K562 (cell line): Measurements from ENCODE around the gene MGAM2. TPM values are rescaled to one million over a fixed set of nuclear protein-coding genes. Genes with fewer than 3 reads are reported as not detected.

Experiments
- ATAC-seq: fragments of 200-7000 bp; cut with Tn5 transposase; 3 replicates; pipeline ENCODE4 v1.9.1; 2020; ENCODE audit warnings: moderate library complexity
- BruUV-seq: library from RNA; stranded (reverse); fragments of 400-500 nt; replicated peaks from 2 replicates; lab custom pipeline; 2021; lab: Mats Ljungman, UMichigan
- CTCF ChIA-PET: fragments of 300-600 bp; formaldehyde crosslinking; extraction: SDS; loops from one replicate; lab custom pipeline; 2021; ENCODE audit warnings: low intra/inter-chr PET ratio; lab: Yijun Ruan, JAX
- POLR2A ChIA-PET: fragments of 300-600, 350-650 bp; sonication (Branson Sonifier 250); formaldehyde crosslinking; extraction: SDS; loops from one replicate; lab custom pipeline; 2021; ENCODE audit warnings: antibody characterized with exemption, inconsistent platforms; lab: Yijun Ruan, JAX
- DNase-seq, 4 experiments: peaks; one replicate each; pipeline versions ENCODE4 v3.0.0 to v3.0.0-alpha.2; 2011 to 2018; ENCODE audit warnings: low spot score in 3 of 4, mixed read lengths in 3 of 4; ENCODE audit errors: extremely low read depth in 1 of 4
- FAIRE-seq: peaks from 2 replicates; lab custom pipeline; 2011; peaks lifted over from hg19 to GRCh38; lab: Jason Lieb, UNC
- H2AFZ ChIP-seq: 2 replicates; pipeline ENCODE4 v1.6.0; 2011; ENCODE audit warnings: low read depth, low read length, control low read depth, inconsistent platforms
- H3K27ac ChIP-seq: fragments of 200-600 bp; 3 replicates; pipeline ENCODE4 v1.8.0; 2011; ENCODE audit warnings: low read depth, mild to moderate bottlenecking, control low read depth, inconsistent platforms, low read length, moderate library complexity, mixed read lengths; ENCODE audit errors: extremely low read depth
- H3K27me3 ChIP-seq, 2 experiments: fragments of 300-600 bp in 1 of 2; 2 replicates in 1 of 2; 3 replicates in 1 of 2; pipeline versions ENCODE4 v1.6.0 to v1.8.0; 2011; ENCODE audit warnings: inconsistent platforms in 2 of 2, low read length in 2 of 2, mild to moderate bottlenecking in 1 of 2, mixed read lengths in 1 of 2, moderate library complexity in 1 of 2; ENCODE audit not compliant: control insufficient read depth in 2 of 2, insufficient read depth in 2 of 2
- H3K36me3 ChIP-seq: fragments of 300-600 bp; 3 replicates; pipeline ENCODE4 v1.8.0; 2011; ENCODE audit warnings: mild to moderate bottlenecking, low read length, inconsistent platforms; ENCODE audit not compliant: control insufficient read depth, insufficient read depth
- H3K4me1 ChIP-seq, 2 experiments: fragments of 200-600 bp in 1 of 2; replicated peaks in 1 of 2; 2 replicates in 1 of 2; 3 replicates in 1 of 2; pipeline versions ENCODE4 v1.5.1 to v1.8.0; 2011; ENCODE audit warnings: inconsistent platforms in 2 of 2, low read length in 2 of 2, mild to moderate bottlenecking in 1 of 2, mixed read lengths in 1 of 2, moderate library complexity in 1 of 2; ENCODE audit not compliant: control insufficient read depth in 2 of 2, insufficient read depth in 2 of 2
- H3K4me2 ChIP-seq: 2 replicates; pipeline ENCODE4 v1.6.1; 2011; ENCODE audit warnings: low read length, control low read depth, inconsistent platforms, mixed read lengths; ENCODE audit not compliant: insufficient read depth
- H3K4me3 ChIP-seq: fragments of 200-600 bp; sonication (generic), shearing (Covaris generic); 2 replicates; pipeline ENCODE4 v1.5.1; 2016; ENCODE audit warnings: control low read depth, inconsistent platforms
- H3K79me2 ChIP-seq: fragments of 200-600 bp; 3 replicates; pipeline ENCODE4 v1.8.0; 2011; ENCODE audit warnings: low read length, inconsistent platforms; ENCODE audit not compliant: control insufficient read depth, insufficient read depth
- H3K9ac ChIP-seq, 2 experiments: 2 replicates each; pipeline versions ENCODE4 v1.6.0 to v1.6.1; 2011; ENCODE audit warnings: low read depth in 2 of 2, low read length in 2 of 2, control low read depth in 1 of 2, inconsistent platforms in 1 of 2, mild to moderate bottlenecking in 1 of 2, mixed read lengths in 1 of 2; ENCODE audit not compliant: insufficient read depth in 1 of 2
- H3K9me1 ChIP-seq: one replicate; pipeline ENCODE4 v1.6.0; 2011; ENCODE audit warnings: inconsistent platforms, mild to moderate bottlenecking, low read length, moderate library complexity; ENCODE audit not compliant: control insufficient read depth, insufficient read depth
- H3K9me3 ChIP-seq: replicated peaks from 2 replicates; pipeline ENCODE4 v1.5.1; 2011; ENCODE audit warnings: low read depth, low read length, inconsistent platforms; ENCODE audit not compliant: control insufficient read depth, insufficient read depth
- H4K20me1 ChIP-seq: replicated peaks from 2 replicates; pipeline ENCODE4 v1.6.1; 2011; ENCODE audit warnings: low read length, inconsistent platforms, mixed read lengths; ENCODE audit not compliant: control insufficient read depth, insufficient read depth
- ATF1 ChIP-seq, 2 experiments: fragments of 450-650 bp in 1 of 2; IDR thresholded peaks; 2 replicates each; pipeline ENCODE4 v1.6.1; 2016; ENCODE audit warnings: missing compliant biosample characterization in 1 of 2, missing genetic modification characterization in 1 of 2
- COPS2 ChIP-seq: fragments of 450-650 bp; conservative IDR thresholded peaks from 2 replicates; pipeline ENCODE4 v1.6.1; 2016; ENCODE audit warnings: mild to moderate bottlenecking, moderate library complexity
- KLF13 ChIP-seq: fragments of 450-650 bp; IDR thresholded peaks from 2 replicates; pipeline ENCODE4 v1.6.1; 2016; ENCODE audit warnings: missing genetic modification characterization, low read depth, mild to moderate bottlenecking, missing compliant biosample characterization, moderate library complexity, borderline replicate concordance
- NR2C1 ChIP-seq, 2 experiments: fragments of 450-650 bp; IDR thresholded peaks; 2 replicates each; pipeline ENCODE4 v1.6.1; 2017; ENCODE audit warnings: mild to moderate bottlenecking in 2 of 2, antibody characterized with exemption in 1 of 2, inconsistent platforms in 1 of 2, missing compliant biosample characterization in 1 of 2, missing genetic modification characterization in 1 of 2
- SAFB2 ChIP-seq: fragments of 200-400 bp; formaldehyde crosslinking; IDR thresholded peaks from 2 replicates; pipeline ENCODE4 v1.6.1; 2018; ENCODE audit warnings: borderline replicate concordance, low read length, low read depth, moderate library complexity; ENCODE audit not compliant: severe bottlenecking
- WHSC1 ChIP-seq: IDR thresholded peaks from one replicate; pipeline ENCODE4 v1.6.1; 2012; ENCODE audit warnings: low read length, control low read depth, inconsistent platforms
- ZNF134 ChIP-seq: fragments of 250-450 bp; sonication (Bioruptor Pico); conservative IDR thresholded peaks from 2 replicates; pipeline ENCODE4 v1.4.0; 2020
- ZNF263 ChIP-seq: sonication (generic); formaldehyde crosslinking; IDR thresholded peaks from 2 replicates; pipeline ENCODE4 v1.8.0; 2022; ENCODE audit warnings: mild to moderate bottlenecking, missing genetic modification reagents, borderline replicate concordance
- ZNF785 ChIP-seq: fragments of 250-450 bp; sonication (Bioruptor Pico); IDR thresholded peaks from 2 replicates; pipeline ENCODE4 v1.4.0; 2020; ENCODE audit warnings: mild to moderate bottlenecking
- WGBS: fragments of 100-300 bp; shearing (Covaris generic); methylation state at CpG from one replicate; pipeline ENCODE4 v1.1.6; 2016; ENCODE audit warnings: low coverage, mixed read lengths; ENCODE audit not compliant: insufficient coverage; ENCODE audit errors: missing lambda C conversion rate; 5-methylcytosine and 5-hydroxymethylcytosine counted together
- in situ Hi-C: fragments of 300-500 bp; cut with MboI; formaldehyde crosslinking; loops from 4 replicates; pipeline ENCODE4 v1.15.0; 2018; ENCODE audit warnings: inconsistent platforms, mixed read lengths
- intact Hi-C: fragments of 100-400 bp; cut with micrococcal nuclease; formaldehyde crosslinking; loops from 2 replicates; pipeline ENCODE4 v1.14.2; 2022
- polyA plus RNA-seq, 8 experiments: library from polyadenylated mRNA; depleted of rRNA in 4 of 8; stranded (reverse) in 5 of 8; unstranded in 3 of 8; fragments of >200 nt; fragmentation: Nextera tagmentation in 2 of 8; fragmentation: Illumina TruSeq in 1 of 8; extraction: Ambion mirVana in 2 of 8; extraction: Trizol in 1 of 8; gene quantifications; 2 replicates each; pipeline versions ENCODE4 v1.2.1 to v1.2.3, GENCODE V29; 2011 to 2014; ENCODE audit warnings: inconsistent platforms in 1 of 8, missing spikeins in 1 of 8
- total RNA-seq, 7 experiments: library from RNA; depleted of rRNA in 6 of 7; stranded (reverse); fragments of >200 nt in 6 of 7; fragmentation: Illumina TruSeq in 2 of 7; extraction: Trizol in 2 of 7; gene quantifications; 2 replicates each; pipeline versions ENCODE4 v1.2.1 to v1.2.3, GENCODE V29; 2011 to 2021; ENCODE audit warnings: low replicate concordance in 1 of 7
- TF ChIP-seq, protein P1 (sequence below): sonication (generic); formaldehyde crosslinking; IDR thresholded peaks from 2 replicates; pipeline ENCODE4 v1.8.0; 2023; ENCODE audit warnings: mild to moderate bottlenecking, missing genetic modification reagents
- TF ChIP-seq, protein P2 (sequence below), 3 experiments: fragments of 200-800 bp in 1 of 3; fragments of 250-450 bp in 1 of 3; fragments of 450-650 bp in 1 of 3; sonication (Bioruptor Pico) in 1 of 3; sonication (Bioruptor generic) in 1 of 3; formaldehyde crosslinking in 1 of 3; IDR thresholded peaks; 2 replicates each; pipeline versions ENCODE4 v1.6.1 to v1.8.0; 2016 to 2022; ENCODE audit warnings: mild to moderate bottlenecking in 2 of 3, missing genetic modification characterization in 2 of 3, missing compliant biosample characterization in 1 of 3, moderate library complexity in 1 of 3
- TF ChIP-seq, protein P3 (sequence below), 2 experiments: fragments of 200-800 bp in 1 of 2; sonication (Bioruptor generic) in 1 of 2; sonication (generic) in 1 of 2; formaldehyde crosslinking in 1 of 2; IDR thresholded peaks in 1 of 2; conservative IDR thresholded peaks in 1 of 2; 2 replicates each; pipeline versions ENCODE4 v1.5.0 to v1.6.1; 2016 to 2020; ENCODE audit warnings: missing compliant biosample characterization in 1 of 2, missing genetic modification characterization in 1 of 2, missing genetic modification reagents in 1 of 2
- TF ChIP-seq, protein P4 (sequence below): fragments of 450-650 bp; IDR thresholded peaks from one replicate; pipeline ENCODE4 v1.6.1; 2018; ENCODE audit warnings: mild to moderate bottlenecking, moderate library complexity; ENCODE audit not compliant: partially characterized antibody

MGAM2 gene
- total and polyA plus RNA-seq, 9 of the 15 experiments (the other 6 are each of a cell fraction or from before 2014, with no cell fraction given) = 0.03 TPM; not detected in 8

DNA sequence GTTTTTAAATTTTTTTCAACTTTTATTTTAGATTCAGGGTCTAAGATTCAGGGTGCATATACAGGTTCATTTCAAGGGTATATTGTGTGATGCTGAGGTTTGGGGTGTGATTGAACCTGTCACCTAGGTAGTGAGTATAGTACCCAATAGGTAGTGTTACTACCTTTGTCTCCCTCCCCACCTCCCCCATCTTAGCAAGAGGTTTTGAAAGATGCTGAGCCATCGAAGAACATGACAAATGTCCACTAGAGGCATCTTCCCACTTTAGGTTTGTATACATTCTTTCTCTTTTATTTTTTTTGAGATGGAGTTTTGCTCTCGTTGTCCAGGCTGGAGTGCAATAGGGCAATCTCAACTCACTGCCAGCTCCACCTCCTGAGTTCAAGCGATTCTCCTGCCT lies 880 bp upstream of the MGAM2 start:
- no peak overlapping the region for H3K4me3 ChIP-seq
- H3K4me1 ChIP-seq = no peaks in the 10 kb centered on the region
- no peaks in the 10 kb centered on the region for H3K9me1 ChIP-seq
- ChIA-PET POLR2A (no interaction called here), CTCF (no interaction called here)
- ATAC-seq (no peak), FAIRE-seq (no peak), DNase-seq (no peak)
- no peaks in the 10 kb centered on the region for H3K27me3 ChIP-seq
- H3K36me3 ChIP-seq = no peaks in the 10 kb centered on the region
- H3K9ac ChIP-seq = no peak overlapping the region
- no peaks in the 10 kb centered on the region for H3K79me2 ChIP-seq
- WGBS = 0% methylated on average over 3 of the region's 3 CpGs
- no peaks in the 10 kb centered on the region for H4K20me1 ChIP-seq
- 0 out of 2 replicates have a peak, but pooled peaks cover 2% of the 10 kb centered on the region for H3K9me3 ChIP-seq
- no TSS peak for BruUV-seq
- H3K27ac ChIP-seq = no peak overlapping the region
- H2AFZ ChIP-seq = no peak overlapping the region
- intact Hi-C loops (no loop called here), in situ Hi-C loops (no loop called here)
- H3K4me2 ChIP-seq = no peak overlapping the region
- TF ChIP-seq KLF13 (tag) (no peak), WHSC1 (no peak), SAFB2 (no peak), NR2C1 (IDR thresholded peaks at IDR 0.05) (no peak), NR2C1 (tag; IDR thresholded peaks at IDR 0.05) (no peak), ZNF263 (no peak), COPS2 (no peak), ATF1 (CRISPR knock-in tag; IDR thresholded peaks at IDR 0.05) (no peak), ATF1 (tag; IDR thresholded peaks at IDR 0.05) (no peak), ZNF134 (CRISPR knock-in tag) (no peak), ZNF785 (no peak)
- TF ChIP-seq, protein P1, sequence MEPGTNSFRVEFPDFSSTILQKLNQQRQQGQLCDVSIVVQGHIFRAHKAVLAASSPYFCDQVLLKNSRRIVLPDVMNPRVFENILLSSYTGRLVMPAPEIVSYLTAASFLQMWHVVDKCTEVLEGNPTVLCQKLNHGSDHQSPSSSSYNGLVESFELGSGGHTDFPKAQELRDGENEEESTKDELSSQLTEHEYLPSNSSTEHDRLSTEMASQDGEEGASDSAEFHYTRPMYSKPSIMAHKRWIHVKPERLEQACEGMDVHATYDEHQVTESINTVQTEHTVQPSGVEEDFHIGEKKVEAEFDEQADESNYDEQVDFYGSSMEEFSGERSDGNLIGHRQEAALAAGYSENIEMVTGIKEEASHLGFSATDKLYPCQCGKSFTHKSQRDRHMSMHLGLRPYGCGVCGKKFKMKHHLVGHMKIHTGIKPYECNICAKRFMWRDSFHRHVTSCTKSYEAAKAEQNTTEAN (CRISPR knock-in tag) = no peak
- TF ChIP-seq, protein P2, sequence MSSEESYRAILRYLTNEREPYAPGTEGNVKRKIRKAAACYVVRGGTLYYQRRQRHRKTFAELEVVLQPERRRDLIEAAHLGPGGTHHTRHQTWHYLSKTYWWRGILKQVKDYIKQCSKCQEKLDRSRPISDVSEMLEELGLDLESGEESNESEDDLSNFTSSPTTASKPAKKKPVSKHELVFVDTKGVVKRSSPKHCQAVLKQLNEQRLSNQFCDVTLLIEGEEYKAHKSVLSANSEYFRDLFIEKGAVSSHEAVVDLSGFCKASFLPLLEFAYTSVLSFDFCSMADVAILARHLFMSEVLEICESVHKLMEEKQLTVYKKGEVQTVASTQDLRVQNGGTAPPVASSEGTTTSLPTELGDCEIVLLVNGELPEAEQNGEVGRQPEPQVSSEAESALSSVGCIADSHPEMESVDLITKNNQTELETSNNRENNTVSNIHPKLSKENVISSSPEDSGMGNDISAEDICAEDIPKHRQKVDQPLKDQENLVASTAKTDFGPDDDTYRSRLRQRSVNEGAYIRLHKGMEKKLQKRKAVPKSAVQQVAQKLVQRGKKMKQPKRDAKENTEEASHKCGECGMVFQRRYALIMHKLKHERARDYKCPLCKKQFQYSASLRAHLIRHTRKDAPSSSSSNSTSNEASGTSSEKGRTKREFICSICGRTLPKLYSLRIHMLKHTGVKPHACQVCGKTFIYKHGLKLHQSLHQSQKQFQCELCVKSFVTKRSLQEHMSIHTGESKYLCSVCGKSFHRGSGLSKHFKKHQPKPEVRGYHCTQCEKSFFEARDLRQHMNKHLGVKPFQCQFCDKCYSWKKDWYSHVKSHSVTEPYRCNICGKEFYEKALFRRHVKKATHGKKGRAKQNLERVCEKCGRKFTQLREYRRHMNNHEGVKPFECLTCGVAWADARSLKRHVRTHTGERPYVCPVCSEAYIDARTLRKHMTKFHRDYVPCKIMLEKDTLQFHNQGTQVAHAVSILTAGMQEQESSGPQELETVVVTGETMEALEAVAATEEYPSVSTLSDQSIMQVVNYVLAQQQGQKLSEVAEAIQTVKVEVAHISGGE (CRISPR knock-in tag; IDR thresholded peaks at IDR 0.05) = no peak
- TF ChIP-seq, protein P3, sequence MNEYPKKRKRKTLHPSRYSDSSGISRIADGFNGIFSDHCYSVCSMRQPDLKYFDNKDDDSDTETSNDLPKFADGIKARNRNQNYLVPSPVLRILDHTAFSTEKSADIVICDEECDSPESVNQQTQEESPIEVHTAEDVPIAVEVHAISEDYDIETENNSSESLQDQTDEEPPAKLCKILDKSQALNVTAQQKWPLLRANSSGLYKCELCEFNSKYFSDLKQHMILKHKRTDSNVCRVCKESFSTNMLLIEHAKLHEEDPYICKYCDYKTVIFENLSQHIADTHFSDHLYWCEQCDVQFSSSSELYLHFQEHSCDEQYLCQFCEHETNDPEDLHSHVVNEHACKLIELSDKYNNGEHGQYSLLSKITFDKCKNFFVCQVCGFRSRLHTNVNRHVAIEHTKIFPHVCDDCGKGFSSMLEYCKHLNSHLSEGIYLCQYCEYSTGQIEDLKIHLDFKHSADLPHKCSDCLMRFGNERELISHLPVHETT (CRISPR knock-in tag; conservative IDR thresholded peaks at IDR 0.05 in 1 of 2, IDR thresholded peaks at IDR 0.05 in 1 of 2) = no peak
- TF ChIP-seq, protein P4, sequence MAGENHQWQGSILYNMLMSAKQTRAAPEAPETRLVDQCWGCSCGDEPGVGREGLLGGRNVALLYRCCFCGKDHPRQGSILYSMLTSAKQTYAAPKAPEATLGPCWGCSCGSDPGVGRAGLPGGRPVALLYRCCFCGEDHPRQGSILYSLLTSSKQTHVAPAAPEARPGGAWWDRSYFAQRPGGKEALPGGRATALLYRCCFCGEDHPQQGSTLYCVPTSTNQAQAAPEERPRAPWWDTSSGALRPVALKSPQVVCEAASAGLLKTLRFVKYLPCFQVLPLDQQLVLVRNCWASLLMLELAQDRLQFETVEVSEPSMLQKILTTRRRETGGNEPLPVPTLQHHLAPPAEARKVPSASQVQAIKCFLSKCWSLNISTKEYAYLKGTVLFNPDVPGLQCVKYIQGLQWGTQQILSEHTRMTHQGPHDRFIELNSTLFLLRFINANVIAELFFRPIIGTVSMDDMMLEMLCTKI = no peak
